Measurements from ENCODE around the gene SNCB. TPM values are rescaled to one million over a fixed set of nuclear protein-coding genes. Genes with fewer than 3 reads are reported as not detected.

The SNCB gene
- total RNA-seq, 1 experiment from 2014 or later: 6.8 TPM

- TF ChIP-seq ATF2 (CRISPR knock-in tag; IDR thresholded peaks at IDR 0.05; ENCODE audit: borderline replicate concordance, low read depth) (no peak), ZNF138 (CRISPR knock-in tag; conservative IDR thresholded peaks at IDR 0.05) (no peak), NR3C1 (CRISPR knock-in tag; conservative IDR thresholded peaks at IDR 0.05; ENCODE audit: low read depth) (no peak), ERG (CRISPR knock-in tag; IDR thresholded peaks at IDR 0.05) (no peak), ZNF317 (CRISPR knock-in tag; IDR thresholded peaks at IDR 0.05; ENCODE audit: borderline replicate concordance, low read depth) (no peak)
Observed at GRCh38 chr5:176656467-176656990, 26.2 kb upstream of the SNCB start (continued).

GRCh38 chr5:176654856-176655255 lies 24.5 kb upstream of the SNCB start:
- H3K27me3 Mint-ChIP-seq (ENCODE audit: low read depth): no peaks in the 10 kb centered on the region
- ChIA-PET CTCF (interaction anchor here (0.6 kb wide), 1 partner anchor 457 kb away, joined by 3 read pairs; no protein-coding TSS in a partner anchor), POLR2A (no interaction called here)
- peaks cover 17% of the 10 kb centered on the region for H3K4me1 Mint-ChIP-seq
- no peak for ATAC-seq
- no peak overlapping the region for H3K4me3 Mint-ChIP-seq
- no peaks in the 10 kb centered on the region for H3K36me3 Mint-ChIP-seq
- no peaks in the 10 kb centered on the region for H3K9me3 Mint-ChIP-seq
- no peak overlapping the region for H3K27ac Mint-ChIP-seq
- no peak for TF ChIP-seq ZNF138 (CRISPR knock-in tag; conservative IDR thresholded peaks at IDR 0.05)
- no peak for TF ChIP-seq PRRX2 (CRISPR knock-in tag; IDR thresholded peaks at IDR 0.05)
- TF ChIP-seq ZNF263 (CRISPR knock-in tag; IDR thresholded peaks at IDR 0.05; ENCODE audit: low read depth): no peak
- no peak for TF ChIP-seq HMGA2 (CRISPR knock-in tag; IDR thresholded peaks at IDR 0.05)
- no peak for TF ChIP-seq JUN (CRISPR knock-in tag; IDR thresholded peaks at IDR 0.05)
- no peak for TF ChIP-seq OVOL2 (CRISPR knock-in tag; IDR thresholded peaks at IDR 0.05; ENCODE audit: borderline replicate concordance)
- TF ChIP-seq ARID4B (CRISPR knock-in tag; IDR thresholded peaks at IDR 0.05; ENCODE audit: borderline replicate concordance): no peak
- TF ChIP-seq TP53 (CRISPR knock-in tag; IDR thresholded peaks at IDR 0.05): no peak
- TF ChIP-seq ZMAT4 (CRISPR knock-in tag; IDR thresholded peaks at IDR 0.05): no peak
- no peak for TF ChIP-seq RELA (CRISPR knock-in tag; IDR thresholded peaks at IDR 0.05; ENCODE audit: borderline replicate concordance)
- no peak for TF ChIP-seq USF1 (CRISPR knock-in tag; IDR thresholded peaks at IDR 0.05)
- DNase-seq (ENCODE audit: low spot score): no peak
